Measurements from ENCODE around the gene GLRX2.
"Not testable (repeated sequence)": the region's sequence is repeated elsewhere in the genome, so short reads cannot be mapped to it uniquely, and the experiment has no call there.

GLRX2 gene

GRCh38 chr1:193060938-193061337, 44.3 kb downstream of the GLRX2 start:
- Mint-ChIP-seq H3K27me3 (no peaks in the 10 kb centered on the region), H3K4me3 (peak overlapping the region; percentile 100), H3K36me3 (ENCODE audit: low read depth) (peaks cover 63% of the 10 kb centered on the region), H3K4me1 (ENCODE audit: low read depth) (peaks cover 66% of the 10 kb centered on the region), H3K27ac (peak overlapping the region; percentile 99), H3K9me3 (no peaks in the 10 kb centered on the region)
- DNase-seq = no peak

DNA sequence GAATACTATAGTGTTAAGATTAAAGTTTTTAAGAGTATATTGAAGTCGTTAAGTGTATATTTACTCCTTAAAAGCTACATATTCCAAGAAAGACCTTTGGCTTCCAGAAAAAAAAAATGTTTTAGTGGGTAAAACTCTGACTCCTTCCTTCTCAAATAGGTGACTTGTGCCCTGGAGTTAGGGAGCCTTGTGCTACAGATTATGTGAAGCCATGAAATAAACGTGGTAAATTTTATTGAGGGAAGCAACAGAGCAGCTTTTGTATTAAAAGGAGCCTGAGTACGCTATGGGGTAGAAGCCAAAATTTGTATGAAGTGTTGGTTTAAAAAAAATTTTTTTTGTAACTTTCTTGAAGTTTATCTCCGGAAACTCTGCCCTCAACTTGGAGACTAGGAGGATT, 44.8 kb downstream of the GLRX2 start:
- peaks cover 61% of the 10 kb centered on the region for H3K4me1 Mint-ChIP-seq (ENCODE audit: low read depth)
- H3K9me3 Mint-ChIP-seq = no peaks in the 10 kb centered on the region
- H3K27ac Mint-ChIP-seq = peak overlapping the region; percentile 99
- no peak for DNase-seq
- peaks cover 63% of the 10 kb centered on the region for H3K36me3 Mint-ChIP-seq (ENCODE audit: low read depth)
- peak overlapping the region; percentile 100 for H3K4me3 Mint-ChIP-seq
- no peaks in the 10 kb centered on the region for H3K27me3 Mint-ChIP-seq

- H3K9me3 Mint-ChIP-seq = no peaks in the 10 kb centered on the region
- peak overlapping the region; percentile 100 for H3K4me3 Mint-ChIP-seq
- H3K27ac Mint-ChIP-seq = peak overlapping the region; percentile 99
- H3K4me1 Mint-ChIP-seq (ENCODE audit: low read depth) = peaks cover 59% of the 10 kb centered on the region
- DNase-seq = no peak
- peaks cover 64% of the 10 kb centered on the region for H3K36me3 Mint-ChIP-seq (ENCODE audit: low read depth)
- H3K27me3 Mint-ChIP-seq = no peaks in the 10 kb centered on the region
Measured at GRCh38 chr1:193060115-193060403, 45.2 kb downstream of the GLRX2 start.

GRCh38 chr1:193059282-193060114, 45.7 kb downstream of the GLRX2 start, which contains the start of the genes RO60 and UCHL5:
RO60 (plus strand) TSS chr1:193059612; CDS start chr1:193069055, 9,443 bp downstream.
UCHL5 (minus strand) TSS chr1:193059360; CDS start chr1:193059260, 100 bp downstream.
- Mint-ChIP-seq H3K36me3 (ENCODE audit: low read depth) (peaks cover 69% of the 10 kb centered on the region), H3K9me3 (no peaks in the 10 kb centered on the region), H3K4me1 (ENCODE audit: low read depth) (peaks cover 61% of the 10 kb centered on the region), H3K4me3 (peak within 1 kb of the TSS; percentile 100), H3K27ac (peak within 1 kb of the TSS; percentile 99), H3K27me3 (no peaks in the 10 kb centered on the region)
- peak; percentile 93 for DNase-seq

DNA sequence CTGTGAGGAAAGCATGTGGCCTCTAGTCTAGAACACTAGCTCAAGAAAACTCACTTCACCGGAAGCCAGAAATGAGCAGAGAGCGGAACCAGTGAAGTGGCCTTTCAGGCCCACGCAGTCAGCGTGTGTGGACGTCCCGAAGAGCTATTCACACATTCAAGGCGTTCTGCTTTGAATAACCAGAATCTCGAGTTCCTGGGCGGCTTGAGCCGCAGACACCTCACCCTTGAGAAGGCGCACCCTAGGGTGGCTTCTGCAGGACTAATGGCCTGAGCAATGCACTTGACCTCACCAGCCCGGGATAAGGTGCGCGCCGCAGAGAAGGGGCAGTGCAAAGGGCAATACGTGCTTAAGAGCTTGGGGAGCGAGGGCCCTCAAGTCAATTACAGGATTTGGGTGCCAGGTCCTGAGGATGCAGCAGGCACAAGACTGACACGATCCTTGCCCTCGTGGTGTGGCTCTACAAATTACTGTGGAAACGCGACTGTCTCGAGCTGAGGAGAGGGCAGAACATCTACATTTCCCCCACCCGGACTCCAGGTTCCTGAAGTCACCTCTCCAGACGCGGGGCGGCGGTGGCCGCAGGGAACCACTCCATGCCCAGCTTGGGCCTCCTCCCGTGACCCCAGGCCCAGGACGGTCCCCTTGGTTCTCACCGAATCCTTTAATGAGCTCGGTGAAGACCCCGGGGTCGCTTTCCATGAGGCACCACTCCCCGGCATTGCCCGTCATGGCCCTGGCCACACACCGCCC, 46.5 kb downstream of the GLRX2 start:
- H3K4me3 Mint-ChIP-seq = peak overlapping the region; percentile 100
- peaks cover 58% of the 10 kb centered on the region for H3K4me1 Mint-ChIP-seq (ENCODE audit: low read depth)
- no peaks in the 10 kb centered on the region for H3K27me3 Mint-ChIP-seq
- H3K9me3 Mint-ChIP-seq = no peaks in the 10 kb centered on the region
- peak; percentile 79 for DNase-seq
- peaks cover 76% of the 10 kb centered on the region for H3K36me3 Mint-ChIP-seq (ENCODE audit: low read depth)
- peak overlapping the region; percentile 99 for H3K27ac Mint-ChIP-seq

DNA sequence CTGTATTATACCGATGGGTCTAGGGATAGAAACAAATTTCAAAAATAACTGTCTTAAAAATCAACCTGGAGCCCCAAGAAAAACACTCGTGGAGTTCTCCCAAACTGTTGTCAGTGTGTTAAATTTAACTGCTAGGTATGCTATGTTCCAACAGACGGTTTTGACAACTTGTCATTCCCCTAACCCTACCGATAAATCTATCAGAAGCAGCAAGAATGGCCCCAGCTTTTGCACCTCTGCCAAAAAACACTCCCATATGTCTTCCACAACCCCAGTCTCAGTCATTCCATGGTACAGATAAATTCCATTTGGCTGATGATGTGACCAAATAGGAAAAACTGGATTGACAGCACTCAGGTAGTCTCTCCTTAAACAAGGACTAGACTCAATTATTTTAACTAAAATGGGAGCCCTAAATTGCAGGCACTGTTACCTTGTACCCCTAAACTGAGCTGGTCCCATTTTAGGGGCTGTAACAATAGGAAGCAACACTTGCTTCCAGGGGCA, 51.0 kb downstream of the GLRX2 start:
- Mint-ChIP-seq H3K4me1 (ENCODE audit: low read depth) (peaks cover 38% of the 10 kb centered on the region), H3K36me3 (ENCODE audit: low read depth) (peaks cover 70% of the 10 kb centered on the region), H3K4me3 (no peak overlapping the region), H3K9me3 (no peaks in the 10 kb centered on the region), H3K27ac (no peak overlapping the region), H3K27me3 (no peaks in the 10 kb centered on the region)
- no peak for DNase-seq

GRCh38 chr1:193048913-193049312, 56.3 kb downstream of the GLRX2 start:
- H3K27ac Mint-ChIP-seq, DNase-seq, H3K9me3 Mint-ChIP-seq, H3K27me3 Mint-ChIP-seq, H3K4me3 Mint-ChIP-seq: not testable (repeated sequence)
- Mint-ChIP-seq H3K36me3 (ENCODE audit: low read depth) (peaks cover 74% of the 10 kb centered on the region), H3K4me1 (ENCODE audit: low read depth) (peaks cover 14% of the 10 kb centered on the region)
